Endothelial cell of umbilical vein (primary cell): ENCODE results near the gene TRIP10. TPM values are rescaled to one million over a fixed set of nuclear protein-coding genes. Genes with fewer than 3 reads are reported as not detected.

Experiments
- BruUV-seq: library from RNA; stranded (reverse); fragments of 400-500 nt; replicated peaks from 2 replicates; lab custom pipeline; 2021; lab: Mats Ljungman, UMichigan
- CTCF ChIA-PET: fragments of 300-600, 350-600 bp; sonication (Branson Sonifier 250); formaldehyde crosslinking; loops from one replicate; lab custom pipeline; 2021; ENCODE audit warnings: antibody characterized with exemption, inconsistent platforms; lab: Charles Lee
- POLR2A ChIA-PET: fragments of 300-600, 350-600 bp; sonication (Branson Sonifier 250); formaldehyde crosslinking; loops from one replicate; lab custom pipeline; 2021; ENCODE audit warnings: antibody characterized with exemption, inconsistent platforms; lab: Charles Lee
- DNase-seq: peaks from one replicate; pipeline ENCODE4 v3.0.0-alpha.2; 2011; ENCODE audit warnings: low read depth, low spot score
- FAIRE-seq: peaks from 2 replicates; lab custom pipeline; 2011; peaks lifted over from hg19 to GRCh38; lab: Jason Lieb, UNC
- H2AFZ ChIP-seq: 2 replicates; pipeline ENCODE4 v1.6.0; 2012; ENCODE audit warnings: low read depth, low read length, control low read depth, inconsistent platforms
- H3K27ac ChIP-seq: 2 replicates; pipeline ENCODE4 v1.5.1; 2011; ENCODE audit warnings: low read depth, mild to moderate bottlenecking, control low read depth, low read length, moderate library complexity; ENCODE audit not compliant: insufficient read depth
- H3K27me3 ChIP-seq, 2 experiments: 2 replicates each; pipeline versions ENCODE4 v1.6.0 to v1.6.1; 2011; ENCODE audit warnings: low read length in 2 of 2, mixed read lengths in 1 of 2; ENCODE audit not compliant: control insufficient read depth in 2 of 2, insufficient read depth in 2 of 2
- H3K36me3 ChIP-seq, 2 experiments: 2 replicates in 1 of 2; 3 replicates in 1 of 2; pipeline ENCODE4 v1.5.1; 2011; ENCODE audit warnings: low read length in 2 of 2, mild to moderate bottlenecking in 1 of 2, moderate library complexity in 1 of 2; ENCODE audit not compliant: control insufficient read depth in 2 of 2, insufficient read depth in 2 of 2; ENCODE audit errors: extremely low read depth in 1 of 2
- H3K4me1 ChIP-seq: 3 replicates; pipeline ENCODE4 v1.5.1; 2011; ENCODE audit warnings: mild to moderate bottlenecking, low read length; ENCODE audit not compliant: control insufficient read depth, insufficient read depth; ENCODE audit errors: extremely low read depth
- H3K4me2 ChIP-seq: 2 replicates; pipeline ENCODE4 v1.6.1; 2011; ENCODE audit warnings: low read length, control low read depth, mixed read lengths; ENCODE audit not compliant: insufficient read depth
- H3K4me3 ChIP-seq, 3 experiments: fragments of 200-600 bp in 1 of 3; sonication (generic), shearing (Covaris generic) in 1 of 3; replicated peaks in 1 of 3; 2 replicates each; pipeline ENCODE4 v1.5.1; 2011 to 2016; ENCODE audit warnings: control low read depth in 3 of 3, low read length in 3 of 3, mild to moderate bottlenecking in 2 of 3, inconsistent platforms in 1 of 3, low read depth in 1 of 3, moderate library complexity in 1 of 3; ENCODE audit not compliant: insufficient read depth in 1 of 3
- H3K79me2 ChIP-seq: 2 replicates; pipeline ENCODE4 v1.6.0; 2012; ENCODE audit warnings: low read length, inconsistent platforms; ENCODE audit not compliant: control insufficient read depth, insufficient read depth
- H3K9ac ChIP-seq: replicated peaks from 2 replicates; pipeline ENCODE3; 2011; ENCODE audit warnings: low read length, control low read depth; ENCODE audit not compliant: insufficient read depth; ENCODE audit errors: extremely low read depth
- H3K9me1 ChIP-seq: replicated peaks from 3 replicates; pipeline ENCODE4 v1.6.0; 2011; ENCODE audit warnings: mild to moderate bottlenecking, low read length; ENCODE audit not compliant: control insufficient read depth, insufficient read depth; ENCODE audit errors: extremely low read depth
- H3K9me3 ChIP-seq: replicated peaks from 2 replicates; pipeline ENCODE4 v1.5.1; 2012; ENCODE audit warnings: low read length, inconsistent platforms; ENCODE audit not compliant: control insufficient read depth, insufficient read depth
- H4K20me1 ChIP-seq: replicated peaks from 2 replicates; pipeline ENCODE3; 2011; ENCODE audit warnings: mild to moderate bottlenecking, low read length; ENCODE audit not compliant: control insufficient read depth, insufficient read depth; ENCODE audit errors: extremely low read depth
- CTCF ChIP-seq, 2 donors: IDR thresholded peaks; 1 replicate in 1 of 2; 2 replicates in 1 of 2; pipeline ENCODE4 v1.5.1; 2011; ENCODE audit warnings: low read length in 2 of 2, mild to moderate bottlenecking in 2 of 2, moderate library complexity in 2 of 2, control low read depth in 1 of 2, inconsistent platforms in 1 of 2, low read depth in 1 of 2; ENCODE audit not compliant: insufficient read depth in 1 of 2; ENCODE audit errors: extremely low read depth in 1 of 2
- EZH2 ChIP-seq: IDR thresholded peaks from 2 replicates; pipeline ENCODE4 v1.6.1; 2012; ENCODE audit warnings: borderline replicate concordance, low read depth, mild to moderate bottlenecking, moderate library complexity, low read length, inconsistent platforms; ENCODE audit not compliant: severe bottlenecking
- FOS ChIP-seq: IDR thresholded peaks from 2 replicates; pipeline ENCODE4 v1.6.1; 2011; ENCODE audit warnings: mild to moderate bottlenecking, low read length, moderate library complexity, borderline replicate concordance; ENCODE audit not compliant: insufficient read depth
- GATA2 ChIP-seq: IDR thresholded peaks from 2 replicates; pipeline ENCODE4 v1.7.0; 2011; ENCODE audit warnings: low read depth, mild to moderate bottlenecking, moderate library complexity, mixed read lengths, low read length; ENCODE audit not compliant: insufficient read length, insufficient read depth
- JUN ChIP-seq: IDR thresholded peaks from 2 replicates; pipeline ENCODE4 v1.6.1; 2011; ENCODE audit warnings: borderline replicate concordance, low read depth; ENCODE audit not compliant: insufficient read length, insufficient read depth
- MAX ChIP-seq: IDR thresholded peaks from 2 replicates; pipeline ENCODE4 v1.6.1; 2011; ENCODE audit not compliant: insufficient read depth, insufficient read length
- MYC ChIP-seq: IDR thresholded peaks from one replicate; pipeline ENCODE4 v1.6.1; 2011; ENCODE audit warnings: mild to moderate bottlenecking, low read depth, low read length
- POLR2A ChIP-seq: IDR thresholded peaks from 2 replicates; pipeline ENCODE4 v1.6.1; 2012; ENCODE audit warnings: low read depth, mild to moderate bottlenecking, control low read depth, low read length
- POLR2AphosphoS5 ChIP-seq: IDR thresholded peaks from 2 replicates; pipeline ENCODE4 v1.6.1; 2012; ENCODE audit warnings: low read depth, mild to moderate bottlenecking, control low read depth, low read length, moderate library complexity; ENCODE audit not compliant: insufficient read depth
- dilution Hi-C: fragments of 300-500 bp; cut with MboI; formaldehyde crosslinking; loops from one replicate; pipeline ENCODE4 v1.15.0; 2019; ENCODE audit warnings: low sequenced_read_pairs; ENCODE audit not compliant: extremely low pct_ligation_motif_present
- intact Hi-C: fragments of 100-400 bp; cut with micrococcal nuclease; formaldehyde crosslinking; loops from one replicate; pipeline ENCODE4 v1.10.0; 2022
- polyA plus RNA-seq, 4 experiments: library from polyadenylated mRNA; depleted of rRNA in 3 of 4; stranded (reverse) in 3 of 4; unstranded in 1 of 4; fragments of >200 nt; gene quantifications; 2 replicates each; pipeline versions ENCODE4 v1.2.1 to v1.2.3, GENCODE V29; 2011 to 2012; ENCODE audit warnings: missing spikeins in 1 of 4
- total RNA-seq: library from RNA; stranded (reverse); gene quantifications from 2 replicates; pipeline ENCODE4 v1.2.3, GENCODE V29; 2021

Gene TRIP10
- total and polyA plus RNA-seq, 2 donors (not counting 3 experiments of a cell fraction or from before 2014, with no cell fraction given), result 28.4 to 69.3 TPM

DNA sequence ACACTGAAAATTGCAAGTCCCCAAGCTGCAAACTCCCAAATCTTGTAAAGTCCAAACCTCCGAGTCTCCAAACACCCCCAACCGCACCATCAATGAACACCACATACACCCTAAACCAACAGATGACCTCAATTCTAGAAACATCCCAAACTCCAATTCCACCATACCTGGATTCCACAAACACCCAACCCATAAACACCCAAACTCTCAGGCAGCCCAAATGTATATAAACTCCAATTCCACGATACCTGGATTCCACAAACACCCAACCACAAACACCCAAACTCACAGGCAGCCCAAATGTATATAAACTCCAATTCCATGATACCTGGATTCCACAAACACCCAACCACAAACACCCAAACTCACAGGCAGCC, 19.5 kb upstream of the TRIP10 start:
- Histone ChIP-seq H3K9ac (no peak overlapping the region), H2AFZ (no peak overlapping the region), H3K36me3 (no peaks in the 10 kb centered on the region), H3K4me1 (no peaks in the 10 kb centered on the region), H4K20me1 (no peaks in the 10 kb centered on the region), H3K4me3 (no peak overlapping the region), H3K27ac (no peak overlapping the region), H3K4me2 (no peak overlapping the region), H3K9me3 (no peaks in the 10 kb centered on the region), H3K79me2 (no peaks in the 10 kb centered on the region), H3K27me3 (no peaks in the 10 kb centered on the region), H3K9me1 (no peaks in the 10 kb centered on the region)
- BruUV-seq, result no TSS peak
- intact Hi-C loops, result no loop called here
- ChIA-PET CTCF (no interaction called here), POLR2A (no interaction called here)
- FAIRE-seq (no peak), DNase-seq (no peak)
- TF ChIP-seq CTCF (IDR thresholded peaks at IDR 0.05; ENCODE audit: extremely low read depth in 1 of 2, insufficient read depth in 1 of 2, low read depth in 1 of 2, low read length in 2 of 2) (no peak), EZH2 (no peak), FOS (no peak), MYC (no peak), GATA2 (no peak), POLR2A (no peak), MAX (no peak), POLR2AphosphoS5 (no peak), JUN (no peak)
- dilution Hi-C loops, result no loop called here
